HT1080 (cell line): ENCODE measurements around the gene SOX2. TPM values are rescaled to one million over a fixed set of nuclear protein-coding genes. Genes with fewer than 3 reads are reported as not detected.
"Not testable (repeated sequence)": the region's sequence is repeated elsewhere in the genome, so short reads cannot be mapped to it uniquely, and the experiment has no call there.

Source experiments
- DNase-seq: peaks from one replicate; pipeline ENCODE4 v3.0.0-alpha.2; 2015; ENCODE audit warnings: low read depth
- small RNA-seq: library from RNA; depleted of rRNA; stranded (forward); fragments of <200 nt; gene quantifications from one replicate; pipeline ENCODE3, GENCODE V24; 2014
- total RNA-seq: library from RNA; depleted of rRNA; stranded (reverse); fragments of >200 nt; shearing (Covaris generic); gene quantifications from 2 replicates; pipeline ENCODE4 v1.2.3, GENCODE V29; 2014

Gene SOX2
- total RNA-seq, 1 experiment from 2014 or later = not detected

GRCh38 chr3:181756645-181757297 is 45.0 kb downstream of the SOX2 start:
- DNase-seq = no peak

GRCh38 chr3:181757694-181758306 is 46.1 kb downstream of the SOX2 start:
- no peak for DNase-seq

DNA sequence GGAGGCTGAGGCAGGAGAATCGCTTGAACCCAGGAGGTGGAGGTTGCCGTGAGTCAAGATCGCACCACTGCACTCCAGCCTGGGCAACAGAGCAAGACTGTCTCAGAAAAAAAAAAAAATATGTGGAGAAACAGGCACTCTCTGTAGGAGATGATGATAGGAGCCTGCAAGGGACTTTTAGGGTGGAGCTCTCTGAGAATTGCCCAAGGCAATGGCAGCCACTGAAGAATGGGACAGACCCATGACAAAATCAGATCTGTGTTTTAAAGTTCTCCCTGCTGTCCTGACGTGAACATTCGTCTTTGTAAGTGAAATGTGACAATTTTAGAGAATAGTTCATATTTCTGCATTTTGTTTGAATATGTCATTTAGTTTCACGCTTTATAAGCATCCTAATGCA is 50.2 kb downstream of the SOX2 start:
- no peak for DNase-seq

GRCh38 chr3:181764033-181764432 is 52.3 kb downstream of the SOX2 start:
- not testable (repeated sequence) for DNase-seq

Small RNA genes within 50 kb of the gene (small RNA-seq; reads per million reads assigned to genes)
- gene RF01954 = not detected
